ENCODE measurements around the gene RCOR3.

RCOR3 gene

GRCh38 chr1:211324992-211325775, 66.0 kb downstream of the RCOR3 start:
- DNase-seq (ENCODE audit: low spot score) = no peak

GRCh38 chr1:211326140-211326527, 67.0 kb downstream of the RCOR3 start:
- no peak for DNase-seq (ENCODE audit: low spot score)

GRCh38 chr1:211326528-211327345, 67.6 kb downstream of the RCOR3 start, which contains the start of gene TRAF5:
Gene TRAF5 (plus strand): TSS chr1:211326833. CDS start chr1:211353240, 26,407 bp downstream.
- DNase-seq (ENCODE audit: low spot score) = no peak

- DNase-seq (ENCODE audit: low spot score) = peak; percentile 18
These were observed 68.3 kb downstream of the RCOR3 start for GRCh38 chr1:211327346-211327921.

GRCh38 chr1:211328084-211328694, 69.0 kb downstream of the RCOR3 start:
- DNase-seq (ENCODE audit: low spot score) = no peak

- no peak for DNase-seq (ENCODE audit: low spot score)
These were observed 69.8 kb downstream of the RCOR3 start for GRCh38 chr1:211328866-211329475.

- no peak for DNase-seq (ENCODE audit: low spot score)
These were observed 70.6 kb downstream of the RCOR3 start for GRCh38 chr1:211329764-211330201.

- peak; percentile 50 for DNase-seq (ENCODE audit: low spot score)
These were observed 71.2 kb downstream of the RCOR3 start for GRCh38 chr1:211330282-211330936.

GRCh38 chr1:211331011-211331709, 72.0 kb downstream of the RCOR3 start:
- no peak for DNase-seq (ENCODE audit: low spot score)

- DNase-seq (ENCODE audit: low spot score) = no peak
These were observed 73.0 kb downstream of the RCOR3 start for GRCh38 chr1:211332036-211332616.

- DNase-seq (ENCODE audit: low spot score) = no peak
These were observed 73.7 kb downstream of the RCOR3 start for GRCh38 chr1:211332830-211333229.

GRCh38 chr1:211333906-211334305, 74.7 kb downstream of the RCOR3 start:
- DNase-seq (ENCODE audit: low spot score) = no peak

- no peak for DNase-seq (ENCODE audit: low spot score)
These were observed 75.8 kb downstream of the RCOR3 start for GRCh38 chr1:211334986-211335385.

- no peak for DNase-seq (ENCODE audit: low spot score)
These were observed 76.5 kb downstream of the RCOR3 start for GRCh38 chr1:211335522-211336157.

GRCh38 chr1:211336161-211336560, 77.0 kb downstream of the RCOR3 start:
- no peak for DNase-seq (ENCODE audit: low spot score)

GRCh38 chr1:211336775-211337174, 77.6 kb downstream of the RCOR3 start:
- no peak for DNase-seq (ENCODE audit: low spot score)

GRCh38 chr1:211337430-211338223, 78.5 kb downstream of the RCOR3 start:
- no peak for DNase-seq (ENCODE audit: low spot score)

GRCh38 chr1:211338224-211338620, 79.1 kb downstream of the RCOR3 start:
- DNase-seq (ENCODE audit: low spot score) = no peak

- DNase-seq (ENCODE audit: low spot score) = no peak
These were observed 80.5 kb downstream of the RCOR3 start for GRCh38 chr1:211339631-211340041.

Measured in putamen (tissue), 1 donor.